SK-N-SH (cell line): ENCODE results near the gene CCKAR. TPM values are rescaled to one million over a fixed set of nuclear protein-coding genes. Genes with fewer than 3 reads are reported as not detected.

Experiments used
- CTCF ChIA-PET: fragments of 300-600, 350-600 bp; formaldehyde crosslinking; extraction: SDS; loops from one replicate; lab custom pipeline; 2021; lab: Yijun Ruan, JAX
- POLR2A ChIA-PET: fragments of 350-600 bp; sonication (Branson Sonifier 250); formaldehyde crosslinking; extraction: SDS; loops from one replicate; lab custom pipeline; 2020; ENCODE audit warnings: antibody characterized with exemption, inconsistent platforms; lab: Yijun Ruan, JAX
- DNase-seq: peaks from one replicate; pipeline ENCODE4 v3.0.0; 2012
- H2AFZ ChIP-seq: fragments of 200-600 bp; sonication (generic); 2 replicates; pipeline ENCODE4 v1.8.1; 2016; ENCODE audit warnings: antibody characterized with exemption, mild to moderate bottlenecking, low read depth
- H3F3A ChIP-seq: fragments of 200-600 bp; sonication (generic); replicated peaks from 2 replicates; pipeline ENCODE3; 2016; ENCODE audit warnings: antibody characterized with exemption, mild to moderate bottlenecking; ENCODE audit not compliant: insufficient read depth
- H3K27ac ChIP-seq, 2 experiments: fragments of 200-500 bp in 1 of 2; fragments of 200-600 bp in 1 of 2; sonication (Bioruptor generic) in 1 of 2; sonication (generic), shearing (Covaris generic) in 1 of 2; 2 replicates each; pipeline versions ENCODE4 v1.5.1 to v1.6.1; 2014 to 2016; ENCODE audit warnings: low read depth in 2 of 2, inconsistent platforms in 1 of 2, low read length in 1 of 2, mild to moderate bottlenecking in 1 of 2, mixed read lengths in 1 of 2
- H3K27me3 ChIP-seq: fragments of 200-600 bp; sonication (generic), shearing (Covaris generic); 2 replicates; pipeline ENCODE4 v1.6.1; 2016; ENCODE audit warnings: mixed run types; ENCODE audit not compliant: insufficient read depth
- H3K36me3 ChIP-seq, 2 experiments: fragments of 200-500 bp in 1 of 2; fragments of 200-600 bp in 1 of 2; sonication (Bioruptor generic) in 1 of 2; sonication (generic) in 1 of 2; replicated peaks in 1 of 2; 2 replicates each; pipeline versions ENCODE3 to v1.5.1; 2014 to 2016; ENCODE audit warnings: low read length in 1 of 2, mild to moderate bottlenecking in 1 of 2; ENCODE audit not compliant: insufficient read depth in 2 of 2, control insufficient read depth in 1 of 2
- H3K4me1 ChIP-seq, 2 experiments: fragments of 200-500 bp in 1 of 2; fragments of 200-600 bp in 1 of 2; sonication (Bioruptor generic) in 1 of 2; sonication (generic), shearing (Covaris generic) in 1 of 2; 2 replicates each; pipeline versions ENCODE4 v1.5.1 to v1.6.1; 2014 to 2016; ENCODE audit warnings: low read depth in 1 of 2, low read length in 1 of 2, mixed run types in 1 of 2; ENCODE audit not compliant: insufficient read depth in 2 of 2, control insufficient read depth in 1 of 2
- H3K4me2 ChIP-seq: fragments of 200-600 bp; sonication (generic), shearing (Covaris generic); 2 replicates; pipeline ENCODE4 v1.6.1; 2017; ENCODE audit warnings: mixed run types
- H3K4me3 ChIP-seq, 2 experiments: fragments of 200-500 bp in 1 of 2; fragments of 200-600 bp in 1 of 2; sonication (Bioruptor generic) in 1 of 2; sonication (generic), shearing (Covaris generic) in 1 of 2; 2 replicates each; pipeline versions ENCODE4 v1.5.1 to v1.8.1; 2014 to 2016; ENCODE audit warnings: low read depth in 2 of 2, inconsistent platforms in 1 of 2, low read length in 1 of 2, mild to moderate bottlenecking in 1 of 2, mixed read lengths in 1 of 2, moderate library complexity in 1 of 2
- H3K79me2 ChIP-seq: fragments of 200-600 bp; sonication (generic); 2 replicates; pipeline ENCODE4 v1.8.1; 2017; ENCODE audit warnings: mild to moderate bottlenecking; ENCODE audit not compliant: insufficient read depth
- H3K9ac ChIP-seq: fragments of 200-600 bp; sonication (generic); 2 replicates; pipeline ENCODE4 v1.6.1; 2017; ENCODE audit warnings: mixed run types
- H3K9me2 ChIP-seq: fragments of 200-600 bp; sonication (generic); 2 replicates; pipeline ENCODE4 v1.6.1; 2017; ENCODE audit warnings: mixed run types
- H3K9me3 ChIP-seq: fragments of 200-600 bp; sonication (generic); 2 replicates; pipeline ENCODE4 v1.6.1; 2017; ENCODE audit warnings: mixed run types, mild to moderate bottlenecking, moderate library complexity
- H4K20me1 ChIP-seq: fragments of 200-600 bp; sonication (generic); 2 replicates; pipeline ENCODE4 v1.6.1; 2017; ENCODE audit warnings: mild to moderate bottlenecking, mixed run types; ENCODE audit not compliant: insufficient read depth
- MEF2A ChIP-seq: IDR thresholded peaks from 2 replicates; pipeline ENCODE4 v1.4.0; 2012; ENCODE audit warnings: low read depth, borderline replicate concordance
- NRF1 ChIP-seq: IDR thresholded peaks from 2 replicates; pipeline ENCODE4 v1.6.1; 2012; ENCODE audit warnings: low read depth, mild to moderate bottlenecking, low read length
- RCOR1 ChIP-seq: fragments of 150-350 bp; IDR thresholded peaks from 2 replicates; pipeline ENCODE4 v1.6.1; 2017; ENCODE audit warnings: antibody characterized with exemption, low read length
- RFX5 ChIP-seq: IDR thresholded peaks from 2 replicates; pipeline ENCODE4 v1.6.1; 2012; ENCODE audit warnings: mild to moderate bottlenecking, improper control_type of control experiment, low read length
- TCF12 ChIP-seq: IDR thresholded peaks from 2 replicates; pipeline ENCODE4 v1.4.0; 2012
- TEAD4 ChIP-seq: IDR thresholded peaks from 2 replicates; pipeline ENCODE4 v1.4.0; 2012; ENCODE audit warnings: mild to moderate bottlenecking, borderline replicate concordance; ENCODE audit not compliant: insufficient read depth
- WGBS: methylation state at CpG from one replicate; pipeline ENCODE4 v1.1.6; 2017; ENCODE audit warnings: low lambda C conversion rate; 5-methylcytosine and 5-hydroxymethylcytosine counted together
- polyA plus RNA-seq, 3 experiments: library from polyadenylated mRNA; depleted of rRNA; stranded (reverse); fragments of >200 nt; gene quantifications; 2 replicates each; pipeline ENCODE4 v1.2.3, GENCODE V29; 2012
- TF ChIP-seq, protein P1 (sequence below): fragments of 150-350 bp; IDR thresholded peaks from 2 replicates; pipeline ENCODE4 v1.6.1; 2017; ENCODE audit warnings: antibody characterized with exemption, low read length, low read depth, borderline replicate concordance
- TF ChIP-seq, protein P2 (sequence below): IDR thresholded peaks from 2 replicates; pipeline ENCODE4 v1.4.0; 2012; ENCODE audit warnings: low read depth
- TF ChIP-seq, protein P3 (sequence below): IDR thresholded peaks from 2 replicates; pipeline ENCODE4; 2012
- TF ChIP-seq, protein P4 (sequence below): IDR thresholded peaks from 2 replicates; pipeline ENCODE4 v1.4.0; 2012; ENCODE audit warnings: low read depth, borderline replicate concordance

Gene CCKAR
- polyA plus RNA-seq, 1 of the 3 experiments (the other 2 are of a cell fraction) = not detected

DNA sequence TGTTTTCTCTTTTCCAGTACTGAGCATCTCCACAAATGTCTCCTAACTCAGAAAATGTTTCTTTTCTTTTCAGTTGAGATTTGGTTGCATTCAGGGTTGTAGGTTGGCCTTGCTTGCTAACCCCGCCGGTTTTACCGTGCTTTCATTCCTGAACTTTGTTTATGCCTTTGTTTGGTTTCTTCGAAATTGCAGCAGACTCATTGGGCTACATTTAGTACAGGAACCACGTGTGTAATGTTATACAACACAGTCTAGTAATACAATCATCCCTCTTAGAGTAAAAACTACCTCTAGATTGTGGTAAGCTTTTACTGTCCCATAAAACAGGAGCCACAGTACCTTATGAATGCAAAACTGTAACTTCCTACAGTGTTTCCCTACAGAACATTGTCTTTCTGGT, 57.9 kb downstream of the CCKAR start:
- H3K9ac ChIP-seq = no peak overlapping the region
- H2AFZ ChIP-seq = no peak overlapping the region
- H3K9me2 ChIP-seq = no peaks in the 10 kb centered on the region
- H3K9me3 ChIP-seq = no peaks in the 10 kb centered on the region
- WGBS = 92% methylated on average over 5 of the region's 5 CpGs
- CTCF ChIA-PET = interaction anchor here (1.0 kb wide), 1 partner anchor 17 kb away, joined by 3 read pairs; no protein-coding TSS in a partner anchor
- no peak for DNase-seq
- H3K4me2 ChIP-seq = no peak overlapping the region
- no peaks in the 10 kb centered on the region for H4K20me1 ChIP-seq
- POLR2A ChIA-PET = no interaction called here
- no peak overlapping the region for H3K27ac ChIP-seq
- TF ChIP-seq RCOR1 (no peak), TCF12 (no peak), NRF1 (no peak), MEF2A (no peak)
- TF ChIP-seq, protein P1, sequence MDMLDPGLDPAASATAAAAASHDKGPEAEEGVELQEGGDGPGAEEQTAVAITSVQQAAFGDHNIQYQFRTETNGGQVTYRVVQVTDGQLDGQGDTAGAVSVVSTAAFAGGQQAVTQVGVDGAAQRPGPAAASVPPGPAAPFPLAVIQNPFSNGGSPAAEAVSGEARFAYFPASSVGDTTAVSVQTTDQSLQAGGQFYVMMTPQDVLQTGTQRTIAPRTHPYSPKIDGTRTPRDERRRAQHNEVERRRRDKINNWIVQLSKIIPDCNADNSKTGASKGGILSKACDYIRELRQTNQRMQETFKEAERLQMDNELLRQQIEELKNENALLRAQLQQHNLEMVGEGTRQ = no peak
- TF ChIP-seq, protein P2, sequence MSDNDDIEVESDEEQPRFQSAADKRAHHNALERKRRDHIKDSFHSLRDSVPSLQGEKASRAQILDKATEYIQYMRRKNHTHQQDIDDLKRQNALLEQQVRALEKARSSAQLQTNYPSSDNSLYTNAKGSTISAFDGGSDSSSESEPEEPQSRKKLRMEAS = no peak
- TF ChIP-seq, protein P3, sequence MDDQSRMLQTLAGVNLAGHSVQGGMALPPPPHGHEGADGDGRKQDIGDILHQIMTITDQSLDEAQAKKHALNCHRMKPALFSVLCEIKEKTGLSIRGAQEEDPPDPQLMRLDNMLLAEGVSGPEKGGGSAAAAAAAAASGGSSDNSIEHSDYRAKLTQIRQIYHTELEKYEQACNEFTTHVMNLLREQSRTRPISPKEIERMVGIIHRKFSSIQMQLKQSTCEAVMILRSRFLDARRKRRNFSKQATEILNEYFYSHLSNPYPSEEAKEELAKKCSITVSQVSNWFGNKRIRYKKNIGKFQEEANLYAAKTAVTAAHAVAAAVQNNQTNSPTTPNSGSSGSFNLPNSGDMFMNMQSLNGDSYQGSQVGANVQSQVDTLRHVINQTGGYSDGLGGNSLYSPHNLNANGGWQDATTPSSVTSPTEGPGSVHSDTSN = no peak
- TF ChIP-seq, protein P4, sequence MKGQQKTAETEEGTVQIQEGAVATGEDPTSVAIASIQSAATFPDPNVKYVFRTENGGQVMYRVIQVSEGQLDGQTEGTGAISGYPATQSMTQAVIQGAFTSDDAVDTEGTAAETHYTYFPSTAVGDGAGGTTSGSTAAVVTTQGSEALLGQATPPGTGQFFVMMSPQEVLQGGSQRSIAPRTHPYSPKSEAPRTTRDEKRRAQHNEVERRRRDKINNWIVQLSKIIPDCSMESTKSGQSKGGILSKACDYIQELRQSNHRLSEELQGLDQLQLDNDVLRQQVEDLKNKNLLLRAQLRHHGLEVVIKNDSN = no peak
- TF ChIP-seq, all 33 proteins: peak for 0
- H3K36me3 ChIP-seq = peaks cover 37 to 38% of the 10 kb centered on the region in 2 experiments
- no peak overlapping the region for H3K4me3 ChIP-seq
- peaks cover 0 to 8% of the 10 kb centered on the region in 2 experiments; a peak in 2 of 4 replicates for H3K4me1 ChIP-seq
- H3F3A ChIP-seq = no peaks in the 10 kb centered on the region
- H3K27me3 ChIP-seq = no peaks in the 10 kb centered on the region
- H3K79me2 ChIP-seq = no peaks in the 10 kb centered on the region

DNA sequence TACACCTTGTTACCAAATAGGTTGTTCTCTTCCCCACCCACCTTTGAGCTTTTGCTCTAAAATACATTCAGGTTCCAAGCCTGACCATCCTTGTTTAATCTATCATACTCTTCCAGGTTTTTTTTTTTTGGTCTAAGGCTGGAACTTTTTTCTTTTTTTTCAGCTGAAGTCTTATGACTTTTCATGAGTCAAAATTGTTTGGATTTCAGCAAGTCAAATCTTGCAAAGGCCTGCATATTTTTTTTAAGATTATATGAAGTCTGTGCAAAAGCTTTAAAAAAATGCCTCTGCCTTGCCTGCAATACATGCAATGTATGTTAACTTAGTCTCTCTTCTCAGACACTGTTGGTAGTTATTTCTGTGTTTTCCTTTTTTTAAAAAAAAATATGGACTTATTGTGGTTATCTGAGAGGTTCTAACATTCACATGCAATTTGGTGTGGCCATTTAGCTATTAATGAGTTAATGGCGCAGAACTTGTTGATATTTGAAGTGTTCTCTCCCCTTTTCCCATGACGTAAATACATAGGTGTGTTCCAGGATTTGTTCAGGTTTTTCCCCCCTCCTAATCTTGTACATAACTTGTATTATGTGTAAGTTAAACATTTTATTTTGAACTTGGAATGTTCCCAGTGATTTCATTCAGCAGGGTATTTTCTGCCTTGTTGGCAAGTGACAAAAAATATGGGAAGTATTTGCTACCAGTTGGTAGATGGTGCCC, 58.7 kb downstream of the CCKAR start:
- no peak overlapping the region for H2AFZ ChIP-seq
- CTCF ChIA-PET = interaction anchor here (1.0 kb wide), 1 partner anchor 18 kb away, joined by 3 read pairs; no protein-coding TSS in a partner anchor
- H3K4me3 ChIP-seq = no peak overlapping the region
- peaks cover 0 to 8% of the 10 kb centered on the region in 2 experiments; a peak in 2 of 4 replicates for H3K4me1 ChIP-seq
- H3K27me3 ChIP-seq = no peaks in the 10 kb centered on the region
- H3K36me3 ChIP-seq = peaks cover 36 to 38% of the 10 kb centered on the region in 2 experiments
- H3K9me2 ChIP-seq = no peaks in the 10 kb centered on the region
- POLR2A ChIA-PET = no interaction called here
- H3K9ac ChIP-seq = no peak overlapping the region
- DNase-seq = no peak
- 93% methylated on average over 2 of the region's 2 CpGs for WGBS
- no peak overlapping the region for H3K4me2 ChIP-seq
- no peaks in the 10 kb centered on the region for H4K20me1 ChIP-seq
- no peak overlapping the region for H3K27ac ChIP-seq
- H3F3A ChIP-seq = no peaks in the 10 kb centered on the region
- no peaks in the 10 kb centered on the region for H3K79me2 ChIP-seq
- TF ChIP-seq NRF1 (no peak), RFX5 (no peak), TEAD4 (no peak)
- H3K9me3 ChIP-seq = no peaks in the 10 kb centered on the region

Other genes starting within 250 kb of the CCKAR start
- gene RBPJ, start 169.5 kb downstream of the CCKAR start, polyA plus RNA-seq (2012; rRNA removed) = 13.8 and 16.4 TPM in 2 replicates
- 4.2 and 6.8 TPM in 2 replicates for gene TBC1D19, start 93.6 kb upstream of the CCKAR start, polyA plus RNA-seq (2012; rRNA removed)